ENCODE measurements around the gene AFG1L.

DNA sequence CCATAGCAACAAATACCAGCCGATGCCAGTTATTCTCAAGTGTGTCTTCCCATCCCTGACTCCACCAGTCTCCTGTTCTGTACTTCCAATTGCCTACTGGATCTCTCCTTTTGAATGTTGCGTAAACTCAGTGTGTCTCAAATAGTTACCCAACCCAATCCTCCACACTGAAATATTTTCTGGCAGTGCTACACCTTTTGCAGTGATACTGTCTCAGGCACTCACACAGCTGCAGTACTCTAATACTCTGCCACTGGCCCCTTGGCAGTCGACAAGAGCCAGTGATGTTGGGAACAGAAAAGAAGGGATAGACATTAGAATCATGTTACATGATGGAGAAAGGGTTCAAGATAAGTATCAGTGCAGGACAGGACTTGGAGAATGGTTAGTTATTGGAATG lies 234.0 kb downstream of the AFG1L start:
- TF ChIP-seq, protein P1, sequence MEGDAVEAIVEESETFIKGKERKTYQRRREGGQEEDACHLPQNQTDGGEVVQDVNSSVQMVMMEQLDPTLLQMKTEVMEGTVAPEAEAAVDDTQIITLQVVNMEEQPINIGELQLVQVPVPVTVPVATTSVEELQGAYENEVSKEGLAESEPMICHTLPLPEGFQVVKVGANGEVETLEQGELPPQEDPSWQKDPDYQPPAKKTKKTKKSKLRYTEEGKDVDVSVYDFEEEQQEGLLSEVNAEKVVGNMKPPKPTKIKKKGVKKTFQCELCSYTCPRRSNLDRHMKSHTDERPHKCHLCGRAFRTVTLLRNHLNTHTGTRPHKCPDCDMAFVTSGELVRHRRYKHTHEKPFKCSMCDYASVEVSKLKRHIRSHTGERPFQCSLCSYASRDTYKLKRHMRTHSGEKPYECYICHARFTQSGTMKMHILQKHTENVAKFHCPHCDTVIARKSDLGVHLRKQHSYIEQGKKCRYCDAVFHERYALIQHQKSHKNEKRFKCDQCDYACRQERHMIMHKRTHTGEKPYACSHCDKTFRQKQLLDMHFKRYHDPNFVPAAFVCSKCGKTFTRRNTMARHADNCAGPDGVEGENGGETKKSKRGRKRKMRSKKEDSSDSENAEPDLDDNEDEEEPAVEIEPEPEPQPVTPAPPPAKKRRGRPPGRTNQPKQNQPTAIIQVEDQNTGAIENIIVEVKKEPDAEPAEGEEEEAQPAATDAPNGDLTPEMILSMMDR (conservative IDR thresholded peaks at IDR 0.05 in 1 of 2, IDR thresholded peaks at IDR 0.05 in 1 of 2; ENCODE audit: low read depth in 1 of 2, low read length in 2 of 2): no peak
- no peak for TF ChIP-seq EZH2 (IDR thresholded peaks at IDR 0.05; ENCODE audit: low read length, missing control alignments)
